ENCODE measurements around the gene RAB3A. TPM values are rescaled to one million over a fixed set of nuclear protein-coding genes. Genes with fewer than 3 reads are reported as not detected.

RAB3A gene
- total RNA-seq, 2 donors from 2014 or later: 2.5 to 6.0 TPM

DNA sequence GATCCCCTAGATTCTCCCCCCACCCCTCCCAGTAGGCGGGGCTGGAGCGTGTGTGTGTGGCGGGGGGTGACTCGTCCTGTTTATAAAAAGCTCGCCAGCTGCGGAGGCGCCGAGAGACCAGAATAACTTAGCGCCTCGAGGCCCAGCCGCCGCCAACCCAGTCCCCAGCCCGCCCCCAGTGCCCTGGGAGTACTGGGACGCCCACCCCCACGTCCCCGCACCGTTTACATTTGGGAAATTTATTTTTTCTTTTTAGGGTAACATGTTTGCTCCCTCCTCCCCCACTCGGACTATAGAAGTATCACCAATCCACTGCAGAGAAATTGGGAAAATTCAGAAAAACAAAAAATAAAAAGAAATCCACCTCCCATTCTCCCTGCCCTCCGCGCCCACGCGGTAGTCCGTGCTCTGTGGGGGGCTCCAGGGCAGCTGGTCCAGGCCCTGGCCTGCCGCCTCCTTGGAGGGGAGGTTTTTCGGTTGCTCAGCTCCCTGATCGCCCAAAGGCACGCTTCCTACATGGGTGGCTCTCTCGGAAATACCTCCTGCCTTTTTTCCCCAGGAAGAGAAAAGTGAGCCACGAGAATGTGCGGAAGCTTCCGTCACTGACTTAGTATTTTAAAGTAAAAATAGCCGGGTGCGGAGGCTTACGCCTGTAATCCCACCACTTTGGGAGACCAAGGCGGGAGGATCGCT, 1.5 kb upstream of the RAB3A start:
- Histone ChIP-seq H3K27ac (peak overlapping the region; percentile 95 to 96), H3K9me3 (no peaks in the 10 kb centered on the region), H3K4me1 (replicated peaks) (peaks cover 5% of the 10 kb centered on the region), H3K27me3 (replicated peaks; ENCODE audit: insufficient read depth) (no peaks in the 10 kb centered on the region), H3K4me3 (peak overlapping the region; percentile 40 to 49), H3K36me3 (no peaks in the 10 kb centered on the region)
- WGBS: 22% methylated on average over 36 of the region's 36 CpGs
- intact Hi-C loops (cut with DNase I): loop anchor here (10.0 kb wide), 1 partner anchor 209 kb away; the partner anchor contains the start of gene SSBP4
- peak; percentile 73 for TF ChIP-seq POLR2AphosphoS5 (IDR thresholded peaks at IDR 0.05)
- TF ChIP-seq POLR2A (IDR thresholded peaks at IDR 0.05): peak; percentile 62
- no peak for TF ChIP-seq CTCF (IDR thresholded peaks at IDR 0.05)
- DNase-seq (ENCODE audit: low spot score): peak; percentile 67

GRCh38 chr19:18204394-18205199, 755 bp upstream of the RAB3A start:
- H3K9me3 ChIP-seq: no peaks in the 10 kb centered on the region
- peak overlapping the region; percentile 40 to 49 for H3K4me3 ChIP-seq
- H3K27me3 ChIP-seq (replicated peaks; ENCODE audit: insufficient read depth): no peaks in the 10 kb centered on the region
- intact Hi-C loops (cut with DNase I): loop anchor here (5.0 to 10.0 kb wide), 2 partner anchors 118 to 210 kb away; partner anchors contain the start of genes LSM4 and SSBP4
- WGBS: 1% methylated on average over 22 of the region's 22 CpGs
- no peaks in the 10 kb centered on the region for H3K36me3 ChIP-seq
- H3K4me1 ChIP-seq (replicated peaks): peaks cover 5% of the 10 kb centered on the region
- peak overlapping the region; percentile 95 to 96 for H3K27ac ChIP-seq
- no peak for TF ChIP-seq POLR2A (IDR thresholded peaks at IDR 0.05)
- TF ChIP-seq CTCF (IDR thresholded peaks at IDR 0.05): no peak
- no peak for TF ChIP-seq POLR2AphosphoS5 (IDR thresholded peaks at IDR 0.05)
- no peak for DNase-seq (ENCODE audit: low spot score)

GRCh38 chr19:18203408-18203862, 407 bp downstream of the RAB3A start:
- no peaks in the 10 kb centered on the region for H3K36me3 ChIP-seq
- no peaks in the 10 kb centered on the region for H3K27me3 ChIP-seq (replicated peaks; ENCODE audit: insufficient read depth)
- WGBS: under 1% methylated on average over 38 of the region's 38 CpGs
- H3K9me3 ChIP-seq: no peaks in the 10 kb centered on the region
- H3K4me1 ChIP-seq (replicated peaks): peaks cover 5% of the 10 kb centered on the region
- peak overlapping the region; percentile 53 to 60 for H3K27ac ChIP-seq
- peak overlapping the region; percentile 68 to 80 for H3K4me3 ChIP-seq
- TF ChIP-seq POLR2A (IDR thresholded peaks at IDR 0.05) (no peak), POLR2AphosphoS5 (IDR thresholded peaks at IDR 0.05) (no peak), CTCF (IDR thresholded peaks at IDR 0.05) (no peak)
- no peak for DNase-seq (ENCODE audit: low spot score)
- intact Hi-C loops (cut with DNase I): loop anchor here (5.0 to 10.0 kb wide), 2 partner anchors 119 to 211 kb away; partner anchors contain the start of genes LSM4 and SSBP4

GRCh38 chr19:18202778-18203407, 949 bp downstream of the RAB3A start:
- H3K27me3 ChIP-seq (replicated peaks; ENCODE audit: insufficient read depth): no peaks in the 10 kb centered on the region
- 12% methylated on average over 10 of the region's 32 CpGs for WGBS
- no peaks in the 10 kb centered on the region for H3K9me3 ChIP-seq
- peaks cover 5% of the 10 kb centered on the region for H3K4me1 ChIP-seq (replicated peaks)
- no peak overlapping the region for H3K27ac ChIP-seq
- TF ChIP-seq POLR2A (IDR thresholded peaks at IDR 0.05) (no peak), CTCF (IDR thresholded peaks at IDR 0.05) (peak in 2 of 4 experiments; percentile 17 to 20), POLR2AphosphoS5 (IDR thresholded peaks at IDR 0.05) (no peak)
- intact Hi-C loops (cut with DNase I): loop anchor here (5.0 to 10.0 kb wide), 2 partner anchors 119 to 212 kb away; partner anchors contain the start of genes LSM4 and SSBP4
- no peaks in the 10 kb centered on the region for H3K36me3 ChIP-seq
- peak overlapping the region; percentile 68 to 80 for H3K4me3 ChIP-seq
- no peak for DNase-seq (ENCODE audit: low spot score)

Data from prostate gland (tissue), 2 donors.